Adrenal gland (tissue), 12 donors: ENCODE results near the gene DGKH. TPM values are rescaled to one million over a fixed set of nuclear protein-coding genes. Genes with fewer than 3 reads are reported as not detected.

Source experiments
- DNase-seq, 7 donors: peaks; one replicate each; pipeline ENCODE4 v3.0.0-alpha.2; 2019 to 2020
- H3K27ac ChIP-seq, 5 donors: fragments of 200-600 bp; sonication (generic) in 4 of 5; 1 replicate in 3 of 5; 2 replicates in 2 of 5; pipeline versions ENCODE4 v1.5.1 to v1.8.0; 2016 to 2020; ENCODE audit warnings: mild to moderate bottlenecking in 1 of 5
- H3K27me3 ChIP-seq: fragments of 200-600 bp; 2 replicates; pipeline ENCODE4 v1.8.0; 2021
- H3K36me3 ChIP-seq, 2 donors: fragments of 200-600 bp; replicated peaks in 1 of 2; 1 replicate in 1 of 2; 2 replicates in 1 of 2; pipeline versions ENCODE4 v1.5.1 to v1.8.0; 2018 to 2022
- H3K4me1 ChIP-seq, 2 donors: fragments of 200-600 bp; replicated peaks in 1 of 2; 1 replicate in 1 of 2; 2 replicates in 1 of 2; pipeline versions ENCODE4 v1.5.1 to v1.8.0; 2018 to 2021
- H3K4me3 ChIP-seq, 4 donors: fragments of 200-600 bp; sonication (generic) in 3 of 4; one replicate each; pipeline ENCODE4 v1.5.1; 2016 to 2018
- H3K9me3 ChIP-seq, 3 donors: fragments of 200-600 bp; sonication (generic) in 1 of 3; replicated peaks in 1 of 3; 1 replicate in 2 of 3; 2 replicates in 1 of 3; pipeline versions ENCODE4 v1.5.1 to v1.8.0; 2016 to 2021
- POLR2A ChIP-seq, 2 donors: fragments of 450-650 bp; IDR thresholded peaks; one replicate each; pipeline ENCODE4 v1.6.1; 2017; ENCODE audit warnings: antibody characterized with exemption in 2 of 2, mild to moderate bottlenecking in 2 of 2, moderate library complexity in 1 of 2
- WGBS, 4 donors: extraction: QIAGEN DNeasy Blood & Tissue Kit in 2 of 4; methylation state at CpG; one replicate each; pipeline versions ENCODE4 v1.1.5 to v1.1.7; 2013 to 2017; 5-methylcytosine and 5-hydroxymethylcytosine counted together
- intact Hi-C, 2 donors: fragments of 100-400 bp; cut with DNase I; formaldehyde crosslinking; loops; one replicate each; pipeline versions ENCODE4 v1.14.1 to v1.15.0; 2022 to 2023
- polyA plus RNA-seq, 3 donors: library from polyadenylated mRNA; stranded (reverse); fragments of 200-250 nt in 2 of 3; fragments of 350-450 nt in 1 of 3; fragmentation: Illumina TruSeq in 1 of 3; extraction: RNeasy Lipid Tissue Mini Kit (QIAGEN cat#74804) in 1 of 3; gene quantifications; one replicate each; pipeline ENCODE4 v1.2.3, GENCODE V29; 2013 to 2014
- total RNA-seq, 9 donors: library from RNA; depleted of rRNA in 4 of 9; stranded (reverse); fragments of >200 nt in 4 of 9; fragments of 120-200 nt in 1 of 9; fragmentation: NEBNext Ultra II Directional in 1 of 9; extraction: Animal tissue kit (Norgen Biotek cat#: 25700) in 1 of 9; gene quantifications; one replicate each; pipeline versions ENCODE4 v1.1.0 to v1.2.4, GENCODE V29; 2013 to 2023
- TF ChIP-seq, protein P1 (sequence below), 6 experiments: fragments of 450-650 bp in 4 of 6; fragments of 200-600 bp in 2 of 6; sonication (generic) in 1 of 6; IDR thresholded peaks; 1 replicate in 5 of 6; 2 replicates in 1 of 6; pipeline versions ENCODE4 v1.5.1 to v1.8.0; 2016 to 2021; ENCODE audit warnings: antibody characterized with exemption in 6 of 6, mild to moderate bottlenecking in 2 of 6, moderate library complexity in 1 of 6
- donor health status: healthy with polysubstance abuse.
- donor health status: Bipolar disorder and iron deficiency.
- donor health status: DM: yes; HTN: yes; CAD: no.
- donor health status: DM: no; HTN: no; CAD: no.
- donor health status: DM: no; HTN: no; CAD: no.
- donor health status: DM: yes; HTN: yes; CAD: no.

The DGKH gene
- total and polyA plus RNA-seq, 12 donors = 0.81 to 7.1 (median 3.6) TPM

DNA sequence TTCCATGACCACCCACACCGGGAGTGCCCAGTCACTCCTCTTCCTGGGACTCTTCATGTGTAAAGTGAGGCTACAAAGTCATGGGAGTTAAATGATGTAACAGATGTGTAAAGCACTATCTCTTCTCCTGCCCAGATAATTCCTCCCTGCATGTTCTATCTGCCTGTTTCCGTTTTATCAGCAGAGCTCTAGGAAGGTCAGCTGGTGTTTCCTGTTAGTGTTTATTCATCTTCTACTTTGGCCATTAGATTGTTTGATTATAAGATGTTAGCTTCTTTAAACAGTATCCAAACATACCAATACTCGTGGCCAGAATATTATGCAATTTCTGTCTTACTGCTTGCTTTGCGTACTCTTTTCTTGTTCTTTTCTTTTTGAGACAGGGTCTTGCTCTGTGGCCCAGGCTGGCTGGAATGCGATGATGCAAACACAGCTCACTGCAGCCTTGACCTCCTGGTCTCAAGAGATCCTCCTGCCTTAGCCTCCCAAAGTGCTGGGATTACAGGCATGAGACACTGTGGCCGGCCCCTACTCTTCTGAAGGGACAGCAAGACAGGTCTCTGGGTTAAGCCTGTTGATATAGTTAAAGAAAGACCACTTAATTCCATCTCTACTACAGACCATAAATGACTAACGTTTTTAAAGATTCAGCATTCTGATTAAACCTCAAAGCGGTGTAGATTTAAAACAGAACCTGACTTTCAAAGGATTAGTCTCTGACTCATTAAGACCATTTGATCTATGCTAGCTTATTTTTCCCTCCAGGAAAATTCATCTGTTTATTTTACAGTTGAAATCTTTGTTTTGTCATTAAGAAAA, 126.1 kb downstream of the DGKH start:
- 49 to 65% (median 54%) methylated on average over 8 of the region's 8 CpGs for WGBS, 4 donors
- no peaks in the 10 kb centered on the region for H3K36me3 ChIP-seq
- no peak overlapping the region for H3K4me3 ChIP-seq
- intact Hi-C loops = no loop called here
- H3K27ac ChIP-seq = peak overlapping the region in 1 of 5 donors; percentile 27
- peak in 3 of 7 donors; percentile 7 to 28 (median 24) for DNase-seq
- no peaks in the 10 kb centered on the region for H3K27me3 ChIP-seq
- peaks cover 0 to 7% of the 10 kb centered on the region in 2 donors for H3K4me1 ChIP-seq
- H3K9me3 ChIP-seq = no peaks in the 10 kb centered on the region
- TF ChIP-seq POLR2A (IDR thresholded peaks at IDR 0.05) = no peak
- TF ChIP-seq, protein P1, sequence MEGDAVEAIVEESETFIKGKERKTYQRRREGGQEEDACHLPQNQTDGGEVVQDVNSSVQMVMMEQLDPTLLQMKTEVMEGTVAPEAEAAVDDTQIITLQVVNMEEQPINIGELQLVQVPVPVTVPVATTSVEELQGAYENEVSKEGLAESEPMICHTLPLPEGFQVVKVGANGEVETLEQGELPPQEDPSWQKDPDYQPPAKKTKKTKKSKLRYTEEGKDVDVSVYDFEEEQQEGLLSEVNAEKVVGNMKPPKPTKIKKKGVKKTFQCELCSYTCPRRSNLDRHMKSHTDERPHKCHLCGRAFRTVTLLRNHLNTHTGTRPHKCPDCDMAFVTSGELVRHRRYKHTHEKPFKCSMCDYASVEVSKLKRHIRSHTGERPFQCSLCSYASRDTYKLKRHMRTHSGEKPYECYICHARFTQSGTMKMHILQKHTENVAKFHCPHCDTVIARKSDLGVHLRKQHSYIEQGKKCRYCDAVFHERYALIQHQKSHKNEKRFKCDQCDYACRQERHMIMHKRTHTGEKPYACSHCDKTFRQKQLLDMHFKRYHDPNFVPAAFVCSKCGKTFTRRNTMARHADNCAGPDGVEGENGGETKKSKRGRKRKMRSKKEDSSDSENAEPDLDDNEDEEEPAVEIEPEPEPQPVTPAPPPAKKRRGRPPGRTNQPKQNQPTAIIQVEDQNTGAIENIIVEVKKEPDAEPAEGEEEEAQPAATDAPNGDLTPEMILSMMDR (IDR thresholded peaks at IDR 0.05) = no peak

- Histone ChIP-seq H3K36me3 (no peaks in the 10 kb centered on the region), H3K4me1 (peaks cover 0 to 7% of the 10 kb centered on the region in 2 donors), H3K4me3 (no peak overlapping the region), H3K27ac (no peak overlapping the region), H3K27me3 (no peaks in the 10 kb centered on the region), H3K9me3 (no peaks in the 10 kb centered on the region)
- TF ChIP-seq, protein P1 (IDR thresholded peaks at IDR 0.05) = no peak
- no peak for TF ChIP-seq POLR2A (IDR thresholded peaks at IDR 0.05)
- DNase-seq = no peak
- intact Hi-C loops = no loop called here
Observed at GRCh38 chr13:42176294-42176693, 127.8 kb downstream of the DGKH start.

DNA sequence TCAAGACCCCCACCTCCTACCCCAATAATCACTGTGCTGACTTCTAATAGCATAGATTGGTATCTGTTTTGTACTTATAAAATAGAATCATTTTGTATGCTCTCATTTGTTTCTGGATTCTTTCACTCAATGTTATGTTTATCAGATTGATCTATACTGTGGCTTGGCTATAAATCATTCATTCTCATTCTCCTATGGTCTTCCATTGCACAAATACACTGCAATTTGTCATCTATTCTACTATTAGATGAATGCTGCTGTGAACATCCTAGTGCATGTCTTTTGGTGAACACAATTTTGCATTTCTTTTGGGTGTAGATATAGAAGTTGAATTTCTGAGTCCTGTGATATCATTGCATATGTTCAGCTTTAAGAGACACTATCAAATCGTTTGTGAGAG, 128.7 kb downstream of the DGKH start:
- intact Hi-C loops = no loop called here

DNA sequence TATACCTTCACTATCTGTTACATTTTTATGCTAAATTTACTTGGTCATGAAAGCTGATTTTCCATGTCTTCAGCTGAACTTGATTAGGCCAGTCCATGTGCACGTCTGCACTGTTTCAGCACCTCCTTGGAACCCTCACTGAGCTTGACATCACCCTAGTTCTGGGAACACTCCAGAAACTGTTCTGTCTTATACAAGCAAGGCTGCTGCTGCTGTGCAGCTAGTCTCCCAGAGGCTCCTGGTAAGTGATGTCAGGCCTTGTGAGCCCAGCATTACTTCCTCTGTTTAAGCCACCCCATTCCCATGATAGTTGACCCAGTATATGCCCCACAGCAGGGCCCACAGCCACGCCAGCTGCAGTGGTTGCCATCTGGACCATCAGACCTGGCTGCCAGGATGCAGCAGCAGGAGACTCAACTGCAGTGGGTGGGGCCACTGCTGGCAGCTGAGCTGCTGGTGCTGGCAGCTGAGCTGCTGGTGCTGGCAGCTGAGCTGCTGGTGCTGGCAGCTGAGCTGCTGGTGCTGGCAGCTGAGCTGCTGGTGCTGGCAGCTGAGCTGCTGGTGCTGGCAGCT, 133.0 kb downstream of the DGKH start:
- WGBS, 4 donors = 88 to 95% (median 93%) methylated on average over 1 to 2 of the region's 2 CpGs
- H3K36me3 ChIP-seq = no peaks in the 10 kb centered on the region

More for the DNA sequence above, 128.7 kb downstream of the DGKH start:
- no peak for DNase-seq
- 72 to 92% (median 81%) methylated on average over 1 of the region's 1 CpG for WGBS, 4 donors
- H3K27me3 ChIP-seq = no peaks in the 10 kb centered on the region
- H3K36me3 ChIP-seq = no peaks in the 10 kb centered on the region
- peaks cover 0 to 7% of the 10 kb centered on the region in 2 donors for H3K4me1 ChIP-seq
- H3K4me3 ChIP-seq = no peak overlapping the region
- no peaks in the 10 kb centered on the region for H3K9me3 ChIP-seq
- TF ChIP-seq, protein P1 (IDR thresholded peaks at IDR 0.05) = no peak
- TF ChIP-seq POLR2A (IDR thresholded peaks at IDR 0.05) = no peak
- H3K27ac ChIP-seq = no peak overlapping the region

More for the DNA sequence above, 133.0 kb downstream of the DGKH start:
- no peak for DNase-seq
- no peak for TF ChIP-seq POLR2A (IDR thresholded peaks at IDR 0.05)
- TF ChIP-seq, protein P1 (IDR thresholded peaks at IDR 0.05) = no peak
- no peak overlapping the region for H3K4me3 ChIP-seq
- no peaks in the 10 kb centered on the region for H3K27me3 ChIP-seq
- no peak overlapping the region for H3K27ac ChIP-seq
- intact Hi-C loops = no loop called here
- no peaks in the 10 kb centered on the region for H3K9me3 ChIP-seq
- H3K4me1 ChIP-seq = no peaks in the 10 kb centered on the region
